ENCODE results near the gene IGDCC3.

The IGDCC3 gene

DNA sequence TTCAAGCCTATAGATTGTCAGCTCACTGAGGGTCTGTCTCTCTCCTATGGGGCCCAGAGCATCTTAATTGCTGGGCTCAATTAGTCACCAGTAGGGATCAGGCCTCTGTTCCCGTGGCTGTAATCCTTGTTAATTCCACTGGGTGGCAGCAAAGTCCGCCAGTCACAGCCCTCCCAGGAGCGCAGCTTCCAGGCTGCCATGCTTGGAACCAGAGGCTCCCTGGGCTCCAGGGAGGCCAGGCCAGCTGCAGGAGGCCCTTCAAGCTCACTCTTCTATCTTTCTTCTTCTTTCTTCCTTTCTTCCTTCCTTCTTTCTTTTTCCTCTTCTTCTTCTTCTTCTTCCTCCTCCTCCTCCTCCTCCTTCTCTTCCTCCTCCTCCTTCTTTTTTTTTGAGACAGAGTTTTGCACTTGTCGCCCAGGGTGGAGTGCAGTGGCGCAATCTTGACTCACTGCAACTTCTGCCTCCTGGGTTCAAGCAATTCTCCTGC is 58.9 kb downstream of the IGDCC3 start:
- DNase-seq = peak; percentile 33 to 63

DNA sequence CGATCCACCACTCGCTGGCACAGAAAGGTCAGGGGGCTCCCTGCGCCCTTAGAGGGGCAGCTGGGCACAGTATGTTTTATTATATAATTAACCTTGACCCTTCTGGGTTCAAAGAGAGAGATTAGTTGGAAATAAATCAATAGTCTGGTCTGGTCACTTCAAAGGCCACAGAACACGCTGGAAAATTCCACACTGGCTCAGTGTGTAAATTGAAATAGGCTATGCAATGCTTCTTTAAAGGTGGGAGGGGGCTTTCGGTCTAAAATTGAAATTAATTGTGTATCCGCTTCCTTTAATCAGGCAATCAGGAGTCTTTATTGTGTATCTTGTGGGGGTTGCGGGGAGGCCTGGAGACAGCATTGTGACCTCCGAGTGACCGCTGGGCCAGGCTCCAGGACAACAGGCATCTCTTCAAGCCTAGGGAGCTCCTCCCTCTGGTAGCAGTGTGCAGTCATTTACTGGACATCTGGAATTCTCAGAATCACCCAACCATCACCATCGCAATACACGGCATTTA is 65.3 kb downstream of the IGDCC3 start:
- DNase-seq = no peak

DNA sequence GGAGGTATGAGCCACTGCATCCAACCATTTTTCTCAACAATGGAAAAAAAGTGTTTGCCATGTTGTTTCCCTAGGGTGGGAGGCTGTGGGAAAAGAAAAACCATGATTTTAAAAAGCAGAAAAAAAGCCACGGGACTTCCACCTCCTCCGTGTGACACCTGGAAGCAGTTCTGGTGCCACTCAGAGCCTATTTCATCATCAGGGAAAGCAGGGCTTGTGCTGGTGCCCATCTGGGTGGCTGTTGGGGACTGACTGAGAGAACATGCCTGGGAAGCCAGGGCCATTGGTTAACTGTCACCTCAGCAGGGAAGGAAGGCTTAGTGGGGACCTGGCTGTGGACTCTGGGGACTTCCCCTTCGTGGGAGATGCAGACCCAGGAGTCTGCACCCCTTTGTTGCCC is 66.0 kb downstream of the IGDCC3 start:
- DNase-seq = no peak

DNA sequence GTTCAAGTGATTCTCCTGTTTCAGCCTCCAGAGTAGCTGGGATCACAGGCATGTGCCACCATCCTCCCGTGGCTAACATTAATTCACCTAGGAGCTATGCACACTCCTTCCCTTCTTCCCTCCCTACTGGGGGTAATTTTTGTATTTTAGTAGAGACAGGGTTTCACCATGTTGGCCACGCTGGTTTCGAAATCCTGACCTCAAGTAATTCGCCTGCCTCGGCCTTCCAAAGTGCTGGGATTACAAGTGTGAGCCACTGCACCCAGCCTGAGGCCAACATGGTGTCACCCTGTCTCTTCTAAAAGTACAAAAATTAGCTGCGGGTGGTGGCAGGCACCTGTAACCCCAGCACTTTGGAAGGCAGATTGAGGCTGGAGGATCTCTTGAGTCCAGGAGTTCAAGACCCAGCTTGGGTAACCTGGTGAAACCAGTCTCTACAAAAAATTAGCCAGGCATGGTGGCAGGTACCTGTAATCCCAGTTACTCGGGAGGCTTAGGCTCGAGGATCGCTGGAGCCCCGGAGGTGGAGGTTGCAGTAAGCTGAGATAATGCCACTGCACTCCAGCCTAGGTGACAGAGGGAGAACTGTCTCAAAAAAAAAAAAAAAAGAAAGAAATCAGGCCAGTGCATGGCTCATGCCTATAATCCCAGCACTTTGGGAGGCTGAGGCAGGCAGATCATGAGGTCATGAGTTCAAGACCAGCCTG is 67.2 kb downstream of the IGDCC3 start:
- DNase-seq = no peak

DNA sequence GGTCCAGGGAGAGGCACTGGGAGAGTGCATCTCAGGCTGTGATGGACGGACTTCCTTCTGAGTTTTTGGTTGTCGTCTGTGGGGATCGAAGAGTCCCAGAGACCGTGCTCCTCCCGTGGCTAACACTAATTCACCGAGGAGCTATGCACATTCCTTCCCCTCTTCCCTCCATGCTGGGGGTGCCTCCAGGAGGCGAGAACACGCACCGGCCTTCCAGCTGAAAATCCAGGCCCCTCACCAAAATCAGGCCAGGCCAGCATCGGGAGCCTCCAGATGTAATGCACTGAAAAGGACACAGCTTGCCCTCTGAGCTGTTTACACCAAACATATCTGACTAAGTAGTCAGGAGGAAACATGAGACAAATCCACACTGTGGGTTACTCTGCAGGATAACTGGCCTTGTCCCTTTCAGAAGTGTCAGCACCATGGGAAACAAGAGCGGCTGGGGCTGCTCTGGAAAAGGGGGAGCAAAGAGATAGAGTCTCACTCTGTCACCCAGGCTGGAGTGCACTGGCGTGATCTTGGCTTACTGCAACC is 67.9 kb downstream of the IGDCC3 start:
- no peak for DNase-seq

DNA sequence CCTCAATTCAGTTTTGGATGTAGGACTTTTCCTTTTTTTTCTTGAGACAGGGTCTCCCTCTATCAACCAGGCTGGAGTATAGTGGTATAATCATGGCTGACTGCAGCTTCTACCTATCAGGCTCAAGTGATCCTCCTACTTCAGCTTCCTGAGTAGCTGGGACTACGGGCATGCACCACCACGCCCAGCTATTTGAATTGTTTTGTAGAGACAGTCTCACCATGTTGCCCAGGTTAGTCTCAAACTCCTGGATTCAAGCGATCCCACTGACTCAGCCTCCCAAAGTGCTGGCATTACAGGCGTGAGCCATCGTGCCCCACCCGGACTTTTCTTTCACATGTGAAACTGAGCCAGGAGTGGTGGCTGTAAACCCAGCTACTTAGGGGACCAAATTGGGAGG is 69.8 kb downstream of the IGDCC3 start:
- DNase-seq = no peak

DNA sequence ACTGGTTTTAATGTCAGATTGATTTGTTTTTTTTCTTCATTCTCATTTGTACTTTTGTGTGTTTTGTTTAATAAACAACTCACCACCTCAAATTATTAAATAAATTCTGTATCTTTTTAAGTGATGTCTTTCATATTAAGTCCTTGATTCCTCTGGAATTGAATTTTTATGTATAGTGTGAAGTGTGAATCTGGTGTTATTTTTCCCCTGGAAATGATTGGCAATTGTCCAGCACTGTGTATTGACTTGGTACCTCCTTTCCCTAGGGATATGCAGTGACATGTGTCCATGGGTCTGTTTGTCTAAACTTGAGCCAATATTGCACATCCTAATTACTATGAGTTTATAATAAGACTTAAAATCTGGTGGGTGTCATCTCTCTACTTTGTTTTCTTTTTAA is 71.3 kb downstream of the IGDCC3 start:
- no peak for DNase-seq

DNA sequence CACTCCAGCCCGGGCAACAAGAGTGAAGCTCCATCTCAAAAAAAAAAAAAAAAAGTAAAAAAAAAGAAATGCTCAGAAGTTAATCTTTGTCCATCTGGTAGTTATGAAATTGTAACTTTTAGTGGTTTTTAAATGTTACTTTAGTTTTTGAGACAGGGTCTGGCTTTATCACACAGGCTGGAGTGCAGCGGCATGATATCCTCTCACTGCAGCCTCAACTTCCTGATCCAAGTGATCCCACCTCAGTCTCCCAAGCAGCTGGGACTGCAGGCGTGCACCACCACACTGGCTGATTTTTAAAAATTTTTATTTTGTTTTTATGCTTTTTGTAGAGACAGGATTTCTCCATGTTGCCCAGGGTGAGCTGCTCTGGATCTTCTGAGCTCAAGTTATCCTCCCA is 72.0 kb downstream of the IGDCC3 start:
- DNase-seq = no peak

DNA sequence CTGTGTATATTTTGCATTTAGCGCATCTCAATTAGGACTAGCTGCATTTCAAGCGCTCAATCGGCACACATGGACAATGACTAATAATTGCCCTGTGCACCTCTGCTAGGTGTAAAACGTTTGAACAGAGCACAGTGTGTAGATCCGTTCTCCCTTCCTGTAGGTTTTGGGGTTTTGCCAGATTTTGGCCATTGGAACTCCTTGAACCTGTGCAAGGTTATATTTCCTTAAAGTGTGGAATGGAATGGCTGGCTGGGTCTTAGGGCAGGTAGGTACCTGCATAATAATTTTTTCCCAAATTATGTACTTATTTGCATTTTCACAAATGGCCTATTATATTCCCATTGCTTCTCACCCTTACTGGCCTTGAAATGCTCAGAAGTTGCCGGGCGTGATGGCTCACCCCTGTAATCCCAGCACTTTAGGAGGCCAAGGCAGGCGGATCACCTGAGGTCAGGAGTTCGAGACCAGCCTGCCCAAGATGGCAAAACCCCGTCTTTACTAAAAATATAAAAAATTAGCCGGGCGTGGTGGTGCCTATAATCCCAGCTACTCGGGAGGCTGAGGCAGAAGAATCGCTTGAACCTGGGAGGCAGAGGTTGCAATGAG is 72.5 kb downstream of the IGDCC3 start:
- DNase-seq = no peak

DNA sequence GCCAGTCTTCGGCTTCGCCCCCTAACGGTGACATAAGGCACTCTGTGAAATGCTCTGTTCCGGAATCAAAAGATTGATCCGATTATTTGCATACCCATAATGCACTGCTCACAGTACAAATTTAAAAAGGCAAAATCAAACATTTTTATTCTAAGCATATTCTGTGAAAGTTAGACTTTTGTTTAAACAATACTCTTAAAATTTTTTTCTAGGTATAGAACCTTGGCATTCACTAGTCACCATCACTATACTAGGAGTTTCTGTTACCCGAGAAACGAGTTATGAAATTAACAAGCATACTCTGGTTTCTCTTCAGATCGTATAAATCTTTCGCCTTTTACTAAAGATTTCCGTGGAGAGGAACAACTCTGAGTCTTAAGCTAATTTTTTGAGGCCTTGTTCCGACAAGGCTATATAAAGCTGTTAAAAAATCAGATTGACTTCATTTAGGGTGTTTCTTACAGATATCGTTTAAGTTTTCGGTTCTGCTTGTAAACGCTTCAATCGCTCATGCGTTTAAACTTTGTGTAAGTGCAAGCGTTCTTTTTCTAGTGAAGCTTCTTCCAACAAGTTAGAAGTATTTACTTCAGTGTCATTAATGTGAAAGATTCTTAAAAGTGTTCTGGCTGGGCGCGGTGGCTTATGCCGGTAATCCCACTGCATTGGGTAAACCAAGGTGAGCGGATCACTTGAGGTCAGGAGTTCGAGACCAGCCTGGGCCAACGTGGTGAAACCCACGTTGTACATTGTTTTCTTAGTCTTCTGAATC is 73.2 kb downstream of the IGDCC3 start, which contains the start of gene RNU5B-1:
TSS of gene RNU5B-1 (plus strand) at position 297 of the 769 bp plus-strand sequence.
- DNase-seq = peak; percentile 68 to 79

DNA sequence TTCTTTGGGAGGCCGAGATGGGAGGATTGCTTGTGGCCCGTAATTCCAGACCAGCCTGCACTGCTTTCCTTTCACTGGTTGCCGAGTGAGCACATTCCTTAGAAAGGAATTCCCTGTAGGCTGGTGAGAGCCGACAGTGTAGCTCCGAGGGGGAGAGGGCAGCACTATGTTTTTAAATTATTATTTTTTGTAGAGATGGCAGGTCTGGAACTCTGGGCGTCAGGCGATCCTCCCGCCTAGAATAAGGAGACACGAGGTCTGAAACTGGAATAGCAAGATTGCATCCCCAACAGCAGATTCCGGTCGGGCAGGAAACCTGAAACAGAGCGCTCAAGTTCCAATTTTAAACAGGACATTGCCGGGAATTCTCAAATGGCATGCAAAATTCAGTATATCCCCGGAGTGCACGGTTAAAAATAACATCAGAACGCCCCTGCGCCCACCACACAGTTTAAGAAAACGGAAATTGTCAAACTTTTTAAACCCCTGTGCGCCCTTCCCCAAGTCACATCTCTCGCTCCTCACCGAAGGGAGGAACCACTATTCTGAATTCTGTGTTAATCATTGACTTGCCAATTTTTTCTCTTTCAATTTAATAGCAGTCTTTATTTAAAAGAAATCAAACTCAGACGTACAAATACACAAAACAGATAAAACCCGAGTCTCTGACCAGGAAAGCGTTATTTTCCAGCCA is 74.0 kb downstream of the IGDCC3 start:
- no peak for DNase-seq

DNA sequence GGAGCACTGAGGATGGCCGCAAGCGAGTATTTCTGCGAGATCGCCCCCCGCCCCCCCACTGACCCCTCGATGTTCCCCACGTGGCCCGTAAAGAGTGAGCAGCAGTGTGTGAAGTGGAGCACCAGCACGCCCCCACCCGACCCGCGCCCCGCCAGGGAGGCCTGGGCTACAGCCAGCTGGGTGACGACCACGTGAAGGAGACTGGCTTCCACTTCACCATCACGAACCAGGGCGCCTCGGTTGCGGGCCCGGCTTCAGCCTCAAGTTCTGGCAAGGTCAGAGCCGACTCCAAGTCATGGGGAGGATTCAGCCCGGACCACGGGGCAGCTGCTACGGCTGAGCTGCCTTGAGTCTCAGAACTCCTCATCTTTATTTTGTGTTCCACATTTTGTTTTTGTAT is 75.7 kb downstream of the IGDCC3 start:
- no peak for DNase-seq

DNA sequence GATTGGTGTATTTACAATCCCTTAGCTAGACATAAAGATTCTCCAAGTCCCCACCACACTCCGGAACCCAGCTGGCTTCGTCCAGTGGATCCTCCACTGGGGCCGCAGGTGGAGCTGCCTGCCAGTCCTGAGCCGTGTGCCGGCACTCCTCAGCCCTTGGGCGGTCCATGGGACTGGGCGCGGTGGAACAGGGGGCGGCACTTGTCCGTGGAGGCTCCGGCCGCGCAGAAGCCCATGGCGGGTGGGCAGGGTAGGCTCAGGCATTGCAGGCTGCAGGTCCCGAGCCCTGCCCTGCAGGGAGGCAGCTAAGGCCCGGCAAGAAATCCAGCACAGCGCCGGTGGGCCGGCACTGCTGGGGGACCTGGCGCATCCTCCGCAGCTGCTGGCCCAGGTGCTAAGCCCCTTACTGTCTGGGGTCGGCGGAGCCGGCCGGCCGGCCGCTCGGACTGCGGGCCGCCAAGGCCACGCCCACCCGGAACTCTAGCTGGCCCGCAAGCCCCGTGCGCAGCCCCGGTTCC is 76.8 kb downstream of the IGDCC3 start:
- DNase-seq = no peak

DNA sequence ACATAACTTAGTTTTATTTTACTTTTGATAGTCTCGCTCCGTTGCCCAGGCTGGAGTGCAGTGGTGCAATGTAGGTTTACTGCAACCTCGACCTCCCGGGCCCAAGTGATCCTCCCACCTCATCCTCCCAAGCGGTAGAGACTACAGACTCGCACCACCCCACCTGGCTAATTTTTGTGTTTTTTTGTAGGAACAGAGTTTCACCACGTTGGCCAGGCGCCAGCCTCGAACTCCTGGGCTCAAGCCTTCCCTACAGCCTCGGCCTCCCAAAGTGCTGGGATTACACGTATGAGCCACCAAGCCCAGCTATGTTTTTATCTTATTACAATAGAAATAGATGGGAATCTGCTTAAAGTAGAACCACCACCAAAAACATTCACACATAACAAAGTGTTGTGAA is 79.1 kb downstream of the IGDCC3 start:
- DNase-seq = no peak

DNA sequence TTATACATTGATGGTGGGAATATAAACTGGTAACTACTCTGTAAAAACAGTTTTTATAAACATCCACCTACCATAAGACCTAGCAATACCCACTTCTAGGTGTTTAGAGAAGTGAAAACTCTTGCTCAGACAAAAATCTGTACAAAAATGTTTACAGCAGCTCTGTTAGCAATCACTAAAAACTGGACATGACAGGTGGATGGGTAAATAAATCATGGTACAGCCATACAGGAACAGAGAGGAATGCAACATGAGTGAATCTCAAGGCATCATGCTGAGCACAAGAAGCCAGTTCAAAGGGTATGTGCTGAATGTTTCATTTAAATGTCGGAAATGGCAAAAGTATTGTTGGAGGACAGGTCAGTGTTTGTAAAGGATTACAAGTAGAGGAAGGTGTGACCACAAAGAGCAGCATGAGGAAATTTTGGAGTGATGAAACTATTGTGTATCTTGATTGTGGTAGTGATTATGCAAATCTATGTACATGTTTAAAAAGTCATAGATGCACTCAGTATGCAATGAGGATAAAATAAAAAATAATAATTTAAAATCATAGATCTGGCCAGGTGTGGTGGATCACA is 84.8 kb downstream of the IGDCC3 start:
- no peak for DNase-seq

DNA sequence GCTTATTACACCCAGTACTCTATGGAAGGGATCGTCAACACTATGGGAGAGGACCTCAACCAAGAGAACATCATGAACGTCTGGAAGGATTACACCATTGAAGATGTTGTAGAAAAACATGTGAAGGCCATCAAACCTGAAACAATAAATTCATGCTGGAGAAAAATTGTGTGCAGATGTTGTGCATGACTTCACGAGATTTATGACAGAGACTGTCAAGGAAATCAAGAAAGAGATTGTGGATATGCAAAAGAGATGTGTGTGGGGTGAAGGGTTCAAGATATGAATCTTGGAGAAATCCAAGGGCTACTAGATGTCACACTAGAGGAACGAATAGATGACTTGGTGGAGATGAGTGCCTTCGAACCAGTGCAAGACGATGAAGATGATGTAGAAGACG is 87.6 kb downstream of the IGDCC3 start:
- no peak for DNase-seq

DNA sequence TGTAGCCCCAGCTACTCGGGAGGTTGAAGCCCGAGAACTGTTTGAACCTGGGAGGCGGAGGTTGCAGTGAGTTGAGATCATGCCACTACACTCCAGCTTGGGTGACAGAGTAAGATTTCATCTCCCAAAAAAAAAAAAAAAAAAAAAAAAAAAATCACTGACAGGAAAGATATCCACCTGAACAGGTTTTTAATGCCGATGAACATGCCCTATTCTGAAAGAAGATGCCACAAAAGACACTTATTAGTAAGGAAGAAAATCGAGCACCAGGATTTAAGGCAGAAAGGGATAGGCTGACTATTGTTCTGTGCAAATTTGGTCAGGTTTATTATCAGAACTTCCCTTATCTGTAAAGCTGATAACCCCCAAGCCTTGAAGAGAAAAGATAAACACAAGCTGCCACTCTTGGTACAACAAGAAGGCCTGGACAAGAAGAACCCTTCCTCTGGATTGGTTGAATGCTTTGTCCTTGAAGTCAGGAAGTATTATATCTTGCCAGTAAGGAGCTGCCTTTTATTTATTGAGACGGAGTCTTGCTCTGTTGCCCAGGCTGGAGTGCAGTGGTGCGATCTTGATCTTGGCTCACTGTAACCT is 88.4 kb downstream of the IGDCC3 start:
- no peak for DNase-seq

DNA sequence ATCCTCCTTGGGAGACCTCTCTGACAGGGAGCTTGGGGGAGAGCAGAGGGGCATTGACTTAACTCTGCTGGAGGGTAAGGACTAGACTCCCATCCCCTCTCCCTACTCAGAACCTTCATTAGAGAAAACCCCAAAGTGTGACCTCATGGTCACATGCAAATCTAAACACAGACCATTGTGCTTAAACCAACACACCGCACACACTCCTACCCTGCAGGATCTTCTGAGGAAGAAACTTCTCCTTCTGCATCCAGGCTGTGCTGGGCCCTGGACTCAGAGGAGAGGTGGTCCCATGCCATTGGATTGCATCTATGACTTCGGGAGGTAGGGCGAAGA is 90.3 kb downstream of the IGDCC3 start:
- DNase-seq = no peak

DNA sequence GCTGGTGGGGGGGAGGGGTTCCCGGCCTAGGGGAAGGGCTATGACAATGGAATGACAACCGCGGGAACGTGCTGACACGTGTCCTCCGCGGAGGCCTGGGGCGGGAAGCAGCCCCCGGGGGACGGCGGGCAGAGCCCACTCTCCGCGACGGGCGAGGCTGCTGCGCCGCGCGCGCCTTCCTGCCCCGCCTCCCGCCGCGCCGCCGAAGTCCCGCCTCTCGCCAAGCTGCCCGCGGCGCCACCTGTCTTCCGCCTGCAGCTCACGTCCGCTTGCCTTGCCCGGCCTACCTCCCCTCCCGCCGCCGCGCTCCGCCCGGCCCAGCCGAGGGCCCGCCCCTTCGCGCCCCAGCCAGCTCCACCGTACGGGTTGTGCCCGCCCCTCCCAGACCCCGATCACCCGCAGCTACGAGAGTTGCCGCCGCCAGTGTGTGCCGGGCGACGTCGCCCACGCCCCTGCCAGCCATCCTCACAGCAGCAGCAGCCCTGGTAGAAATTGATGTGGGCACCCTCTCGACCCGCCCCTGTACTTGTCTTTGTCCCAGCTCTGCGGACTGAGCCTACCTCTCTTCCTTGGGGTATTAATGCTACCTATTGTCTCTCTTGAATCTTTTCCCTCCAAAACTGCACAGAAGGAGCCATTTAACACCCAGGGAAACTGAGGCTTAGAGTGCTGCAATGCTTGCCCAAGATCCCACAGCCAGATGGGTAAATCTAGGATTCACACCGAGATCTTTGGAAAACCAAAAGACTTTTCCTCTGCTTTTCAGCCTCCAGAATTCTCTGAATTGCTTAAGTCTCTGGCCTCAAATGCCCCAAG is 90.9 kb downstream of the IGDCC3 start, which contains the start of gene PARP16:
TSS of gene PARP16 (minus strand) at position 180 of the 816 bp plus-strand sequence. CDS start 457 bp downstream, outside the sequence.
- DNase-seq = peak; percentile 77 to 81

DNA sequence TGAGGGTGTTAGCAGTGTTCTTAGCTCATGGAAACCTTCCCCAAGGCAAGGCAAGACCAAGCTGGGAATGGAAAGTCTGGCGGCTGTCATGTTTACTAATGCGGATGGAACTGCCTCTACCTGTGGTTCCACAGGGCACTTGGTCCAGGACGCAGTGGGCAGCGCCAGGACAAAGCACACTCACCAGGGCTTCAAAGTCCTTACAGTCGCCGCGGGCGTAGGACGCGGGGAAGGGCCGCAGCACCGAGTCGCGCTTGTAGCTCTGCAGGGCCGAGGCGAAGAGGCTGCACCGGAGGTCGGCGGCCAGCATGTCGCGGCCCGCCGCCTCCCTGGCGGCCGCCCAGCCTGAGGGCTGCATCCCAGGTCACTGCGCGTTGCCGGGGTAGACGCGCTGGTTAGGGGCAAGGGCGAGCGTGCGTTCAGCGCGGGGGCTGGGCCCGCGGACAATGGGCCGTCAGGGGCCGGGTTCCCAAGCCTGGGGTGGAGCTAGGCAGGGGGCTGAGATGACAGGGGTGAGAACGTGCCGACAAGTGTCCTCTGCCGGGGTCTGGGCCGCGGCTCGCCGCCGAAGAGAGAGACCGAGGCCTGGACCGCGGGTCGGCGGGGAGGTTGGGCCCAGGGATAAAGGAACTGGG is 91.6 kb downstream of the IGDCC3 start:
- DNase-seq = no peak
